CD4-positive, alpha-beta T cell treated with Interleukin-10 for 1 hour (primary cell): Measurements from ENCODE around the gene GPC3.

ENCODE experiments used
- DNase-seq: peaks from one replicate; pipeline ENCODE4 v3.0.0-alpha.2; 2020

GPC3 gene

DNA sequence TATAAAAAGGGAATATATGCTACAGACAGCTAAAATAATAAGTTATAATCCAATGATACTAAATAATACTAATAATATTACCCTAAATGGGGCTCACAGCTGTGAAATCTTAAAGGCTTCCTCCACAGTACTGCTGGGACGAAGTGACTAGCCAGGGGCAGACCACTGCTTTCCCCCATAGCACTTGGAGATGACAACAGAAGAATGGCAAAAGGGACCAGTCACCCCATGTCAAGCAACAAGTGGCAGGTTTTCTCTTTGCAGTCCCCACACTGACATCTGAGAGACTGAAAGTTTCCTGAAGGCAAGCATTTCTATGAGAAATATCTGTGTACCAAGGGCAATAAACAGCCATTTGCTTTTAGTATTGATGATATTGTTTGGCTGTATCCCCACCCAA lies 396.6 kb downstream of the GPC3 start:
- no peak for DNase-seq

DNA sequence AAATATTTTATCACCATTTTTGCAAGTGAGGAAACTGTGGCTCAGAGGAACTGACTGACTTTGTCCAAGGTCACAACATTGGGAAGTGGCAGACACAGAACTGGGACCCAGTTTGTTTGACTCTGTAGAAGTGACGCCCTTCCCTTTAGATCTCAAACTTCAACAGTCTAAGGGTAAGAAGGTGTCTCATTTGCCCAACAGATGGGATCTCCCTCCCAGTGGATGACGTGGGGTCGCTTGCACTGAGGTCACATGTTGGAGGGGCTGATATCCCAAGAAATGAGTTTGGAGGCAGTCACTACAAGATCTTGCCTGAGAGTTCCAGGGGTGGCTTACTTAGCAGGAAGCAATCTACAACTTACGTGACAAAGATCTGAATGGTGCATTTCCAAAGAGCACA lies 397.6 kb downstream of the GPC3 start:
- DNase-seq, result no peak

DNA sequence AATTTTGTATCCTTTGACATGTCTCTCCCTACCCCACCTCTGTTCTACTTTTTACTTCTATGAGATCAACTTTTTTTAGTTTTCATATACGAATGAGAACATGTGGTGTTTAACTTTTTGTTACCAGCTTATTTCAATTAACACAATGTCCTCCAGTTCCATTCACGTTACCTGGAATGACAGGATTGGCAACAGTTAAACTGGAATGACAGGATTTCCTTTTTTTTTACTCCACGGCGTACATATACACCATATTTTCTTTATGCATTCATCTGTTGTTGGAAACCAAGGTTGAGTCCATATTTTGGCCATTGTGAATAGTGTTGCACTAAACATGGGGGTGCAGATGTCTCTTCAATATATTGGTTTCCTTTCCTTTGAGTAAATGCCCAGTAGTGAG lies 398.3 kb downstream of the GPC3 start:
- no peak for DNase-seq

DNA sequence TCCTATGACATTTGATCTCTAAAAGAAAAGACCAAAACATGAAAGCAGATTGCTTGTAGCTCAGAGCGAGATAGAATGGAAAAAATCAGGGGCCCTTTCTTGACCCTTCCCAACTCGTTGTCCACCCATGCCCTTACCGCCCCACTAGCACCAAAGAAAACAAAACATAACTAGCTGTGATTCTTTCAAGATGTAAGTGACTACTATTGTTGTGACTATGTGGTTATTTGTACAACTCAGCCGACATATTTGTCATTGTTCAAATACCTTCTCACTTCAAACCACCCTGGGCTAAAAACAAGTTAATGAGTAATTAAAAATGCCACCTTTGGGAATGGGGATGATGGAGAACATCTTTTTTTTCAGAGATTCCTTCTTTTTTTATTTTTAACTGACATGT lies 399.0 kb downstream of the GPC3 start:
- DNase-seq, result no peak

DNA sequence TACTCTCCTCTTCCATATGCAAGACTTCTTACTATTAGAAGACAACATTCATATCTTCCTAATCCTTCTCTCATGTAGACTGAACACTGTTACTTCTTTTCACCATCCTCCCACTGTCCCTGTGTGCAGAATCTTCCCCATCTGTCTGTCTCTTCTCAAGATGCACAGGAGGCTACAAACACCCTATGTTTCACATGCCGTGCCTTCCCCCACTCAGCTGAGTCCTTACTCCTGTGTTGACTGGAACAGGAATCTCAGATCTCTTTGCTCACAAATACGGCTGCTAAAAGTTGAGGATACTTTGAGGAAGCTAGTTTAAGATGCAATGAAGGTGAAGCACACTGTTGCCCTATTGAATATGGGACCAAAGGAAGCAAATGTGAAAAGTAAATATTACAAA lies 401.6 kb downstream of the GPC3 start:
- no peak for DNase-seq

DNA sequence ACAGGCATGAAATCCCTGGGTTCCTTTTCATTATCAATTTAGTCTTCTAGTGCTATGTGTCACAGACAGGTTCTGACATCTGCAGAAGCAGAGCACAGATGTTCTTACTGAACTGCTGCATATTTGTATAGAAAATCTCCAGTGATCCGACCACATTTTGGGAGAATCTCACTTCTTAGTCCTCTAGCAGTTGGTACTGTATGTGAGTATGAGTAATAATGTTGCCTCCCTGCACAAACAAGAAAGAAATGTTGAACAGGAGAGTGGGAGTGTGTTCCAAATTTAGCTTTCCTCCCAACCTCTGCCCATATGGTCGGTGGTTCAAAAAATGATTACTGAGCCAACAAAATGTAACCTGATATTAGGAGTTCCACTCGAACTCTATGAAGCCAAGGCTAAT lies 404.8 kb downstream of the GPC3 start:
- no peak for DNase-seq

DNA sequence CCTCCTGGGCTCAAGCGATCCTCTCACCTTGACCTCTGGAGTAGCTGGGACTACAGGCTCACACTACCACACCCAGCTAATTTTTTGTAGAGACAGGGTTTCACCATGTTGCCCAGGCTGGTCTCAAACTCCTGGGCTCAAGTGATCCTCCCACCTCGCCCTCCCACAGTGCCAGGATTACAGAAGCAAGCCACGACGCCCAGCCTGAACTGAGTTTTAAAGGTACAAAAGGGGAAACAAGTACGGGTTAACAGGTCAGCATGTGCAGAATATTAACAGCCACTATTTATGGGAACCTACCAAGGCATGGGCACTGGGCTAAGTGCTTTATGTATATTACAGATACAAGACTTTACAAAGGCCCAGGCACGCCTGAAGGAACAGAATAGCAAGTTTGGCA lies 405.8 kb downstream of the GPC3 start:
- no peak for DNase-seq

DNA sequence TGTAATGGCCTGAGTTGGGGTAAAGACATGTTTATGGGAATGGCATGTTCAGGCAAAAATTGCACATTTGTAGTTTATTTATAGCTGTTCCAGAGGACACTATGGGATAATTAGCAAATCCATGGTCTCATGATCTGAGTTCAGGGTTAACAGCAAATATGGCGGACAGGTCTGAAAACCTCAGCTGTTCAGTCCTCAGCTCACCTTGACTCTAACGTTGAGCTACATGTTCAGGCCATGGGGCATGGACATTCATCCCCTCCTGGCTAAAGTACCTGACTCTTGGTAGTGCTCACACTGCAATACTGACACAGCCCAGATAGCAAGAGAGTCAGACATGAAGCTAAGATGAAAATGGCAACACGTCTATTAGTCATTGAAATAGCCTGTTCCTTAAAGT lies 408.5 kb downstream of the GPC3 start:
- no peak for DNase-seq

DNA sequence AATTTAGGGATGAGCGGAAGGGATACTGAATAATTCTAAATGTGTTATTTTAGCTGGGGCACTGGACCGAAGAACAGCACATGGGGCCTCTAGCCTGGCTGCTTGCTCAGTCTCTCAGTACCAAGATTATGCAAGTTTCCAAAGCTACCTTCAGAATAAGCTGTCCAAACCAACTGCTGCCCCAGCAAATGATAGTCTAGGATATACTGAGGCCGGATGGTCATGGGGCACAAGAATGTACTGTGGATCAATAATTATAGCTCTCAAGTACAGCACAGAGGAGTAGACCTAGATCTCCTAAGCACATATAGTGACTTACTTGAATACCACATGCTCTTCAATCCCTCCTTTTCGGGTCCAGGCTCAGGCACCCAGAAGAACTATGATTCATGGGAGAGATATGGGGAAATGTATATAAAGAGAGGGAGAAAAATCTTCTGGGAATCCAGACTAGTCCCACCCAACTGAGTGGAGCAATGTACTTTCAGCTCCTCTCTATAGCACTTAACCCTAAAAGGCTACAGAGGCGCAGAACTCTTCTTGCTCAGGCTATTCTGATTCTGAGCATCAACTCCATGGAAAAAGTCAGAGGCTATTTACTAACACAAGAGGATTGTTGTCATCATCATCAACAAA lies 409.8 kb downstream of the GPC3 start:
- DNase-seq, result no peak

DNA sequence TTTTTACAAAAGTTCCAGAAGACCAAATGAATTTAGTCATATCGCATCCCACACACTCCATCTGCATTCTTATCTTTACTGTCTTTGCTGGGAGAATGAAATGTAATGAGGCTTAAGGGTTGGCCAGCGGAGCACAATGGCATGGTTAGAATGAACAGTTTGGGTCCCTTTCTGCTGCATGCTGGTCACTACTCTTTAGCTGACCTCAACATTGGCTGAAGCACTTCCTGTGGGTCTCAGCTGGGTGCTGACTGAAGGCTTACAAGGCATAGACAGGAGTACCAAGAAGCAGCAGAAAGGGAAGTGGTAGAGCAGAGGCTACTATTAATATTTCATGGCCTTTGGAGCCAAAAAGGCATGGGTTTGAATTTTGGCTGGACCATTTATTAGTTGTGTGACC lies 410.7 kb downstream of the GPC3 start:
- DNase-seq, result no peak

DNA sequence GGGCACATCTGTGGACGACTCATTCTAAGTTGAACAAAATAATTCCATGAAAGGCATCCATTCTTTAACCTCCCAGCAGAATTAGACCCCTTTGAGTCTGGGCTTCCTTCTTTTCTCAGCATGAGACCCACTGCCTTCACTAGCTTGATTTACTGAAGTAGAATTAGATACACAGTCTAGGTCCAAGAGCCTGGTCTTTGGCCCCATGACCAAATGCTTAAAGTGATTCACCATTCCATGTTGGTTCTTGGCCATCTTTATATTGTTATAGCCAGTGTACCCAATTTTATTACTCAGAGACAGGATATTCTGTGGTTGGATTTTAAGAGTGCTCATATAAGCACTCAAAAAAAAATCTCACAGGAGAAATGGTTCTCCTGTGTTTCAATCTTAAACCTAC lies 414.8 kb downstream of the GPC3 start:
- no peak for DNase-seq

DNA sequence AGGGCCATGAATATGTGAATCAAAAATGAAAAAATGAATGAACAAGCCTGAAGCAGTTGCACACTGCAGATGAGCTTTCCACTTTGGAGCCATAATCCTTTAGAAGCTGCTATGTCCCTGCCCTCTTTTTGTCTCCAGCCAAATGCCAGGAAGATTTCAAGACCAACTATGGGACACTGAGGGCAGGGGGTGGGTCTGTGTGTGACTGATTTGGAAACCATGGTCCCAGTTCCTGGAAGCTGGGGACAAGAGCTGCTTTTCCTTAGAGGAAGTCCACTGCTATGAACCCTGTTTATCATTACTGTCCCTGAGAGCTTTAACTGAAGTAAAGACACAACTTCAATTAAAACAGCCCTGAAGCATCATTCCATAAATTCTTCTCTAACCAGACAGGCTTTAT lies 416.2 kb downstream of the GPC3 start:
- DNase-seq, result no peak

DNA sequence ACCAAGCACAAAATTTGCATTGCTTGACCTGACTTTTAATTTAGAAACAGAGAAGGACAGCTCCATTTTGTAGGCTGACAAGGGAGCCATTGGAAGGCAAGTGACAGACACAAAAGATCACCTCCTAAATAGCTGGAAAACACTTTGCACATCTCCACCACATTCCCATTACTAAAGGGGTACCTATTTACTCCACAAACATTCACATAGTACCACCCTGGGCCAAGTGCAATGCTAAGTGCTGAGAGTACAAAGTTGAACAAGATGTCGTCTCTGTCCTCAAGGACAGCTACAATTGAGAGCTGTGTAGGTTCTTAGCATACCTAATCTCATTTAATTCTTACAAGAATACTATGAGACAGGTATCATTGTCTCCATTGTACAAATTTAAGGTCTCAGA lies 417.3 kb downstream of the GPC3 start:
- no peak for DNase-seq

DNA sequence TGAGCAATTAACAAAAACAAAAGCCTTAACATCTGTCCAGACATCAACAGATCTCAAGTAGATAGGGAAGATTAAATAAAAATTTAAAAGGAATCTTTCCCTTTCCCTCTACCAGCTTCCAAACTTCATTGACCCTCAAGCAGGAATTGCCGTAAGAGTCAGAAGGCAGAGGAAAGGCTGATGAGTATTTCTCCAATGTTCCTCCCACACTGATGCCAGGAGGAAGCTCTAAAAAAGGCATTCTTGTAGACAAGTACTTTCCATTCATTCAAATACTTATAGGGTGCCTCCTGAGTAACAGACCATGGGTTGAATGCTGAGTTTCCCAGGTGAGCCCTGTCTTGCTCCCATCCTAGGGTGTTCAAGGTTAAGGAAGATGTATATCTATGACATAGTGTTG lies 418.5 kb downstream of the GPC3 start:
- no peak for DNase-seq

DNA sequence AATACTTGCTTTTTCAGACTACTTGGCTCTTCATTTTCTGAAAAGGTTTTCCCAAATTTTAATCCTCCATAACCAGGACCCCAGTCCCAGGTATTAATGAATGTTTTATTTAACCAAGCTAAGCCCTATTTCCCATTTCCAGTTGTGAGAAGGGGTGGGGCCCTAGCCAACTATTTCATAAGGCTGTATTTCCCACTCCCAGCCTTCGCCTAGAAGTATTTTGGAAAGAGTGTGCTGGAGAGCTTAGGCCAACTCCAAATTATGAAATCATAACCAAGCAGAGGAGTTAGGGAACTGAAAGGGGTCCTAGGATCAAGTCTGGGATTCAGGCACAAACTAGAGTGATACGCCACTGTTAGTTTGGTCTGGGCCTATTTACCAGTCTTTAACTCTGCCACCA lies 421.7 kb downstream of the GPC3 start:
- no peak for DNase-seq

DNA sequence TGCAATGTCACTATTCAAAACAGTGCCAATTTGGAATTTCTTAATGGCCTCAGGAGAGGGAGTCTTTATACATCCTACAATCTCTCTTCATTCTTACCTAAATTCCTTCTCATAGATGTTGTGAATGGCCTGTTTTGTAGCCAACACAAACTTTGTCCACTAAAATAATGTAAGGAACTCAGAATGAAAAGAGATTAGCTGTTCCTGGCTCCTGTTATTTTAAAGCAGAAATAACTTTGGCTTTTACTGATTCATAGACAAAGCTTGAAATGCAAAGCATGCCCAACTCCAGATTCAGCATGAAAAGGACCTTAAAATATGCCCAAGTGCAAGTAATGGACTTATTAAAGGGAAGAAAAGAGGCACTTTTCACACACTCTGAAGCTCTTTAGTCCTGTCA lies 424.1 kb downstream of the GPC3 start:
- DNase-seq, result no peak

DNA sequence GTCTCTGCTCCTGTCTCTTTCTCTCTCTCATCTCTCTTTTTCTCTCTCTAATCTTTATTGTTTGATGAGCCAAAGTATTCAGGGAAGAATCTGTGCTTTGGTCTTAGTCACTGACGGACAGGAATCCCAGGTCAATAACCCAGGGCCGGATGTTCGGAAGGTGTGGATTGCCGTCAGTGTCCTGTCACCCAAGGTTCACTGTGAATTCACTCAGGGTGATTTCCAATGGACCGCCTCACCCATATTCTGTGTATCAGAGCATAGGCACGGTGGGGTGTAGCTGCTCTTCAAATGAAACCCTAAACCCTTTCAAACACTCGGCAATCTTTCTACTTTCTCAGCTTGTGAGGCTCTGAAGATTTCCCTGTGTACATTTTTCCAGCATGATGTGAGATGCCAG lies 425.5 kb downstream of the GPC3 start:
- no peak for DNase-seq

DNA sequence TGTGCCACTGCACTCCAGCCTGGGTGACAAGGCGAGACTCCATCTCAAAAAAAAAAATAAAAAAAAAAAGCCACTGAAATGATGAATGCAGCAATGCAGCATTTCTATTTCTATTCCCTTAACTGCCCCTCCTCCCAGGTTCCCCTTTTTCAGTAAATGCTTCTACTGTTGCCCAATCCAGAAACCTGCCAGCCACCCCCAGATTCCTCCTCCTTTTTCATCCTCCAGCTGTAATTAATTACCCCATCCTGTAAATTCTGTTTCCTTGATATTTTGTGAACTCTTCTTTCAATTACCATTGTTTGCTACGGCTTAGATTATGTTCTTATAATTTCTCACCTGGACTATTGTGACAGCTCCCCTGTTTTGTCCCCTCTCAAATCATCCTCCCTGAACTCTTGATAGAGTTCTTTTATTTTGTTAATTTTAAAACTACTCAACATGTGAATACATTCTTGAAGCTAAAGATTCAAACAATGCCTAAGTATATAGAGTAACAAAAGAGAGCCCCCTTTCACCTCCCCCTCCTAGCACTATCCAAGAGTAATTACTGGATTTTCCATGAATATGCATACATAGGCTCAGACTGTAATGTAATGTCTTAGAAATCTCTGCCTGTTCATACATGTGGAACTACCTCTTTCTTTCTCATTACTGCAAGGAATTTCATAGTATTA lies 429.5 kb downstream of the GPC3 start:
- no peak for DNase-seq

DNA sequence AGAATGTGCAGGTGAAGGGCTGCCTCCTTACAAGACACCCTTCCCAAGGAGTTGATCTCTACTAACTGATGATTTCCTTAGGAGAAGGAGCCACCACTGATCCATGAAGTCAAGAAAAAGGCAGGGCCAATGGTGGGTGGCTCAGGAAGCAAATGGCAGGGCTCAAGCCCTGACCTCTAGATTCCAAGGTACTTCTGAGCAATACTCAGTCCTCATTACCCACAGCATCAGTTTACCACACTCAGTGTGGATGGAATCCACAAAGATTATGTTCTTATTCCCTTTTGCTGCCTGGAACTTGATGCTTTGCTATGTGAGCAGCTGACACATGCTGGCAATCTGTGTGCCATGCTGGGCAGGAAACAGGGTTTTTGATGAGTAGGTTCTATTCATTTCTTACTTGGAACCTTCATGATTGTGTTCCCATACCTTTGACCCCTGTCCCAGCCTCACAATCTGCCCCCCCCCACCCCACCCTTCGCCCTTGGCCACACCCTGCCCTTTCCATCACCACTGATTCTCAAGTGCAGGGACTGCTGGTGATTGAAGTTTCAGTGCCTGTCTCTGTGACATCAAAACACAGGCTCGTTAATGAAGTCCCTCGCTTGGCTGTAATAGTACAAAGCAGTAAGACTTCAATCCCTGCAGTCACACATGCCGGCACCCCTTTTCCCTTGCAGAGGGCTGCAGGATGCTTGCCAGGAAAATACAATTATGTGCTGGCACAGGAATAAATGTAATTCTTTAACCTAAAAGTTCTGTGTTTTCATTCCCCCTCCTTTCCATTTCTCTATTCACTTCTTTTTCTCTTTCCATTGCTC lies 434.5 kb downstream of the GPC3 start:
- no peak for DNase-seq

DNA sequence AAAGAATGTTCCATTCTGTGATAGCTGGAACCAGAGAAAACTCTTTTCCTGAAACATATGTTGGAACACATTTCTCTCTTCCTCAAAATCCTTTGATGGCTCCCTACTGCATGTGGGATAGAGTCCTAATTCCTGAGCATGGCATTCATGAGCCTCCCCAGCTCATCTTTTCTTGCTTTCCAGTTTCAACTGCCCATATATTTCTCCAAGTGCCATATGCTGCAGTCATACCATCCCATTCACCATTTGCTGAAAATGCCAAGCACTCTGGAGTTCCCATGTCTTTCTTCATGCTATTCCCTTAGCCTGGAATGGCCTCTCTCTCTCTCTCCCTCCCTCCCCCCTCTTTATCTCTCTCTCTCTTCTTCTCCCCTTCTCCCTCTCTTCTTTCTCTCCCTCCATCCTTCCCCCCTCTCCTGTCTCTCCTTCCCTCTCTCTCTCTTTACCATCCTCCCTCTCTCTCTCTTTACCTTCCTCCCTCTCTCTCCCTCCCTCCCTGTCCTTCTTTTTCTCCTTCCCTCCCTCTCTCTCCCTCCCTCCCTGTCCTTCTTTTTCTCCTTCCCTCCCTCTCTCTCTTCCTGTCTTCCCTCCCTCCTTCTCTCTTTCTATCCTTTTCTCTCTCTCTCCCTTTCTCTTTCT lies 436.0 kb downstream of the GPC3 start:
- DNase-seq, result no peak

DNA sequence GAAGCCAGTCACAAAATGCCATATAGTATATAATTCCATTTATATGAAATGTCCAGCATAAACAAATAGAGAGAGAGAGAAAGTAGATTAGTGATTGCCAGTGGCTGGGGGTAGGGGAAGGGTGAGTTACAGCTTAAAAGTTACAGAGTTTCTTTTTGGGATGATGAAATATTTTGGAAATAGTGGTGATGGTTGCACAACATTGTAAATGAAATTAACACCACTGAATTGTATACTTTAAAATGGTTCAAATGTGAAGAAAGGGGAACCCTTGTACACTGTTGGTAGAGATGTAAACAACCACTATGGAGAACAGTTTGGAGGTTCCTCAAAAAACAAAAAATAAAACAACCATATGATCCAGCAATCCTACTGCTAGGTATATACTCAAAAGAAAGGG lies 439.0 kb downstream of the GPC3 start:
- no peak for DNase-seq

DNA sequence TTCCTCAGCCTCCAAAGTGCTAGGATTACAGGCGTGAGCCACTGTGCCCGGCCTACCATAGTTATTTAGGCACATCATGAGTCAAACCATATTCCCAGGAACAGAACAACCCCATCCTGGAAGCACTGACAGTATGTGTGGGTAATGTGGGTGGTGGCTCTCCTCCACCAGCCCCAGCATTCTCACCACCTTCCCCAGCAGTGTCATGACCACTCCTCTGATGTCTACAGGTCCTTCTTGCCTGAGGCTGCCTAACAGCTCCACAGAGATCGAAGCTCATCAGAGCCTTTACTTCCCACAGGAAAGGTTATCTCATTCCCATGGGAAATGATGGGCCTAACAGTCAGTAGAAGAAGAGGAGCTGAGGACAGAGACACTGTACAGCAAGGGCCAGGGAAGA lies 440.6 kb downstream of the GPC3 start:
- DNase-seq, result no peak

DNA sequence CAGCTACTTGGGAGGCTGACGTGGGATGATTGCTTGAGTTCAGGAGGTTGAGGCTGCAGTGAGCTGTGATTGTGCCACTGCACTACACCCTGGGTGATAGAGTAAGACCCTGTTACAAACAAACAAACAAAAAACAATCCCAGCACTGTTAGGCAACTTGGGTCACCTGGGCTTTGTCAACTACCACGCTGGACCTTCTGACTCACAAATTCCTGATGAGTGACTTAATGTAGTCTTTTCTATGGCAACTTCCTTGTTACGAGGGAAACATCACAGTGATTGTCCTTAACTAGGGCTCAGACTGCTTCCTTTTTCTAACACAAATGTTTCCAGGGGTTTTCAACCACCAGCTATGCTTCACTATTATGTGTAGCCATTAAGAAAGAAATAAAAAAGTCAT lies 441.3 kb downstream of the GPC3 start:
- DNase-seq, result no peak

DNA sequence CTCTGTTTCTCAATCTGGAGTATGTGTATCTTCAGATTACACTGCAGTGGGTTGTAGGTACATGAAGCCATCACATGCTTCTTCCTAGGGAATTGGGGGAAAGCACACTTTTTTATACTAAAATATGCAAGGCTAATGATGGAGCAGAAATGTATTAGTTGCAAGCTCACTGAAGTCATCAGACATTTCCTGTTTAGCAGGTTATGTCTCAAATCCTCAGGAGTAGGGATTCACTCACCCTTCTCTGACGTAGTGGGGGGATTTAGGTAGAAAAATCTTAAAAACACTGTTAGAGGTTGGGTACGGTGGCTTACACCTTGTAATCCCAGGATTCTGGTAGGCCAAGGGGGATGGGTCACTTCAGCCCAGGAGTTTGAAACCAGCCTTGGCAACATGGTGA lies 441.7 kb downstream of the GPC3 start:
- no peak for DNase-seq
